GM21367 (cell line): Measurements from ENCODE around the gene CARD8.
"Not testable (repeated sequence)": the region's sequence is repeated elsewhere in the genome, so short reads cannot be mapped to it uniquely, and the experiment has no call there.

Source experiments
- ATAC-seq: cut with Tn5 transposase; IDR thresholded peaks from one replicate; pipeline ENCODE4 v1.9.1; 2021; ENCODE audit not compliant: unreplicated experiment

The CARD8 gene

GRCh38 chr19:48265326-48265725, 9.6 kb upstream of the CARD8 start:
- ATAC-seq: not testable (repeated sequence)

GRCh38 chr19:48260359-48260714, 4.6 kb upstream of the CARD8 start:
- ATAC-seq: not testable (repeated sequence)

- ATAC-seq: not testable (repeated sequence)
Observed at GRCh38 chr19:48258992-48259391, 3.3 kb upstream of the CARD8 start.

GRCh38 chr19:48258350-48258749, 2.6 kb upstream of the CARD8 start:
- no peak for ATAC-seq

GRCh38 chr19:48254529-48254970, 1.2 kb downstream of the CARD8 start:
- ATAC-seq: no peak

GRCh38 chr19:48253999-48254398, 1.7 kb downstream of the CARD8 start:
- ATAC-seq: no peak

- no peak for ATAC-seq
Observed at GRCh38 chr19:48252609-48253008, 3.1 kb downstream of the CARD8 start.

GRCh38 chr19:48250290-48251025, 5.3 kb downstream of the CARD8 start:
- ATAC-seq: no peak

GRCh38 chr19:48249502-48250014, 6.2 kb downstream of the CARD8 start:
- ATAC-seq: no peak

GRCh38 chr19:48248081-48248833, 7.5 kb downstream of the CARD8 start:
- no peak for ATAC-seq

GRCh38 chr19:48247212-48247611, 8.5 kb downstream of the CARD8 start:
- ATAC-seq: no peak

- no peak for ATAC-seq
Observed at GRCh38 chr19:48246101-48246500, 9.6 kb downstream of the CARD8 start.

- no peak for ATAC-seq
Observed at GRCh38 chr19:48244281-48244680, 11.4 kb downstream of the CARD8 start.

- not testable (repeated sequence) for ATAC-seq
Observed at GRCh38 chr19:48241771-48242170, 13.9 kb downstream of the CARD8 start.

GRCh38 chr19:48239582-48240141, 16.1 kb downstream of the CARD8 start:
- ATAC-seq: no peak

- no peak for ATAC-seq
Observed at GRCh38 chr19:48239120-48239519, 16.6 kb downstream of the CARD8 start.

GRCh38 chr19:48237057-48237456, 18.7 kb downstream of the CARD8 start:
- no peak for ATAC-seq

GRCh38 chr19:48230555-48231129, 25.1 kb downstream of the CARD8 start:
- no peak for ATAC-seq

GRCh38 chr19:48221628-48222027, 34.1 kb downstream of the CARD8 start:
- no peak for ATAC-seq

GRCh38 chr19:48220784-48221183, 34.9 kb downstream of the CARD8 start:
- ATAC-seq: not testable (repeated sequence)

GRCh38 chr19:48218997-48219396, 36.7 kb downstream of the CARD8 start:
- no peak for ATAC-seq
